ENCODE measurements around the gene AHDC1.

AHDC1 gene

DNA sequence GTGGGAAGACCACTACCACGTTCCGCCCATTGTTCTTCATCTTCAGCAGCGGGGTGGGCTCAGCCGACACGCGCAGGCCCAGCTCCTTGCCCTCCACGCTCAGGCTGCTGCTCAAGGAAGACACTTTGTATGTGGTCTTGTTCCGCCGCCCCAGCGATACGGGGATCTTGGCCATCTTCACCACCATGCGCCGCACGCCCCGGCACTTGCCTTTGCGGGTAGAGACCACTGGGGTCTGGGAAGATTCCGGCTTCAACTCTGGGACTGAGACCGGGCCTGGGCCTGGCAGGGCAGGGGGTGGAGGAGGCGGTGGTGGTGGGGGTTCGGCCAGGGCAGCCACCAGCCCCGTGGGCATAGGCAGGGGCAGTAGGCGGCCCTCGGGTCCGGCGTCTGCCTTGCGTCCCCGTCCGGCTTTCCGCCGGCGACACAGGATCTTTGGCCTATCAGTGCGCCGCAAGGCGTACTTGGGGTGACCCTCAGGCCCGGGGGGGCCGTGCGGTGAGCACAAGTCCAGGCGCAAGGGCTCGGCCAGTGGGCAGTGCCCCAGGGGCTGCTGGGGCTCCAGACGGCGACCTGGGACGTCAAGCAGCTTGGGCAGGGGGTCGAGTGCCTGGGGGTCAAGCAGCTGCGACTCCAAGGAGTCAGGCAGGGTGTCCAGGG lies 53.3 kb downstream of the AHDC1 start:
- Histone ChIP-seq H3K4me2 (no peak overlapping the region), H3K36me3 (ENCODE audit: insufficient read depth) (no peaks in the 10 kb centered on the region), H3K27me3 (ENCODE audit: insufficient read depth, low read depth) (no peaks in the 10 kb centered on the region), H2AFZ (ENCODE audit: low read depth) (no peak overlapping the region), H4K20me1 (ENCODE audit: insufficient read depth) (no peaks in the 10 kb centered on the region), H3K4me3 (IDR thresholded peaks at IDR 0.05; ENCODE audit: insufficient read depth, low read depth, low read length) (no peak overlapping the region), H3K9ac (no peak overlapping the region), H3K79me2 (ENCODE audit: insufficient read depth, low read depth) (no peaks in the 10 kb centered on the region), H3K4me1 (ENCODE audit: low read depth, poor library complexity, severe bottlenecking) (no peaks in the 10 kb centered on the region), H3K27ac (no peak overlapping the region)
- TF ChIP-seq, protein P1, sequence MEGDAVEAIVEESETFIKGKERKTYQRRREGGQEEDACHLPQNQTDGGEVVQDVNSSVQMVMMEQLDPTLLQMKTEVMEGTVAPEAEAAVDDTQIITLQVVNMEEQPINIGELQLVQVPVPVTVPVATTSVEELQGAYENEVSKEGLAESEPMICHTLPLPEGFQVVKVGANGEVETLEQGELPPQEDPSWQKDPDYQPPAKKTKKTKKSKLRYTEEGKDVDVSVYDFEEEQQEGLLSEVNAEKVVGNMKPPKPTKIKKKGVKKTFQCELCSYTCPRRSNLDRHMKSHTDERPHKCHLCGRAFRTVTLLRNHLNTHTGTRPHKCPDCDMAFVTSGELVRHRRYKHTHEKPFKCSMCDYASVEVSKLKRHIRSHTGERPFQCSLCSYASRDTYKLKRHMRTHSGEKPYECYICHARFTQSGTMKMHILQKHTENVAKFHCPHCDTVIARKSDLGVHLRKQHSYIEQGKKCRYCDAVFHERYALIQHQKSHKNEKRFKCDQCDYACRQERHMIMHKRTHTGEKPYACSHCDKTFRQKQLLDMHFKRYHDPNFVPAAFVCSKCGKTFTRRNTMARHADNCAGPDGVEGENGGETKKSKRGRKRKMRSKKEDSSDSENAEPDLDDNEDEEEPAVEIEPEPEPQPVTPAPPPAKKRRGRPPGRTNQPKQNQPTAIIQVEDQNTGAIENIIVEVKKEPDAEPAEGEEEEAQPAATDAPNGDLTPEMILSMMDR (conservative IDR thresholded peaks at IDR 0.05; ENCODE audit: low read depth, low read length) = no peak

DNA sequence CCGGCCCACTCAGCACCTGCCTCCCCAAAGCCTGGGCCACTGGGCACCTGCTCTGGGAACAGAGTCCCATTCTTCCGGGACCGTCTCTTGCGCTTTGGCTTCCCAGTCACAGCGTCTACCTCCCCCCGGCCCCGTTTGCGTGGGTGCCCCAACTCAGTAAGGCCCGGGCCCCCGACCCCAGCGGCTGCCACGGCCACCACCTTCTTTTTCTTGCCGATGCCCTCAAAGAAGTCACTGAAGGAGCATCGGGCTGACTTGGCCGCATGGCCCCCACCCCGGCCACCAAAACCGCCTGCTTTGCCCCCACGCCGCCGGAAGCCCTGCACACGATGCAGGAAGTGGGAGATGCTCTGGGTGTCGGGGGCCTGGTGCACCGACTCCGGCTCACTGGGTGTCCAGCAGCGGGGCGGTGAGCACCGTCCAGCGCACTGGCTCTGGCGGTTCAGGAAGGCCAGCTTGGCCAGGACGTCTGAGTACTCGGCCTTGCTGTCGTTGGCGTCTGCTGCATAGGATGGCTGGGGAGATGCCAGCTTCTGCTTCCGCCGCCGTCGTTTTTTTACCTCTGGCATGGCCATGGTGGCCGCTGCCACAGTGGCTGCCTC lies 54.0 kb downstream of the AHDC1 start:
- H3K4me3 ChIP-seq (IDR thresholded peaks at IDR 0.05; ENCODE audit: insufficient read depth, low read depth, low read length) = no peak overlapping the region
- H3K27ac ChIP-seq = no peak overlapping the region
- no peak overlapping the region for H3K9ac ChIP-seq
- no peak overlapping the region for H3K4me2 ChIP-seq
- no peak overlapping the region for H2AFZ ChIP-seq (ENCODE audit: low read depth)
- H4K20me1 ChIP-seq (ENCODE audit: insufficient read depth) = no peaks in the 10 kb centered on the region
- H3K36me3 ChIP-seq (ENCODE audit: insufficient read depth) = no peaks in the 10 kb centered on the region
- H3K79me2 ChIP-seq (ENCODE audit: insufficient read depth, low read depth) = no peaks in the 10 kb centered on the region
- TF ChIP-seq, protein P1 (conservative IDR thresholded peaks at IDR 0.05; ENCODE audit: low read depth, low read length) = no peak
- no peaks in the 10 kb centered on the region for H3K4me1 ChIP-seq (ENCODE audit: low read depth, poor library complexity, severe bottlenecking)
- H3K27me3 ChIP-seq (ENCODE audit: insufficient read depth, low read depth) = no peaks in the 10 kb centered on the region

DNA sequence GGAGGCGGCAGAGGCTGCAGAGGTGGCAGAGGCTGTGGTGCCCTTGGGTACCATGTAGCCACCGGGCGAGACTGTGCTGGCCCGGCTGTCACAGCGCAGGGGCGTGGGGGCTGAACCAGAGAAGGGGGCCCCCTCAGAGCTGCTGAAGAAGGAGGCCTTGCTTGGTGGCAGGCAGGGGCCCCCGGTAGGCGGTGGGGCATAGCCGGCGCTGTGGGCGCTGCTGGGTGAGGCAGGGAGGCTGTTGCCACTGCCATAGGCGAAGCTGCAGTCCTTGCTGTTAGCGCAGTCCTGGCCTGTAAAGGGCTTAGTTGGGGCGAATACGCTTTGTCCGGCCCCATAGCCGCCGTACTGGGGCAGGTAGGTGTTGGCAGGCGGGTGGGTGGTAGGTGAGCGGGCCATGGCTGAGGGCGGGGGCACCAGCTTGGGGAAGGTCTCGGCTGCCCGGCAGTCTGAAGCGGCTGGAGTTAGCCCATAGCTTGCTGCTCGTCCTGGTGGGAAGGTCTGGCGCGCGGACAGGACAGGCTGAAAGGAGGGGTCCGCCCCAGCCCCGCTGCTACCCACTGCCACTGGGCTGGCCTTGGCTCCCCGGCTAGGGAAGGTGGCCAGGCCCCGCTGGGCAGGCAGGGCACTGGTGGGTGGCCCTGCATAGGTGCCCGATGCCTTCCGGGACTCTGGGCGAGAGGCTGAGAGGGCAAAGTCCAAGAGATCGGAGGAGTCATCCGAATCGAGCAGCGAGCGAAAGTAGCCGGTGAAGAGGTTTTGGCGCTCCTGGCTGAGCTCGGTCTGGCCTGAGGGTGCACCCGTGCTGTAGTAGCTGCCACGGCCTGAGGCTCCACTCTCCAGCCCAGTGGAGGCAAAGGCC lies 54.9 kb downstream of the AHDC1 start:
- Histone ChIP-seq H3K79me2 (ENCODE audit: insufficient read depth, low read depth) (no peaks in the 10 kb centered on the region), H3K9ac (no peak overlapping the region), H3K4me3 (IDR thresholded peaks at IDR 0.05; ENCODE audit: insufficient read depth, low read depth, low read length) (no peak overlapping the region), H3K4me1 (ENCODE audit: low read depth, poor library complexity, severe bottlenecking) (no peaks in the 10 kb centered on the region), H3K27ac (no peak overlapping the region), H2AFZ (ENCODE audit: low read depth) (no peak overlapping the region), H3K4me2 (no peak overlapping the region), H3K27me3 (ENCODE audit: insufficient read depth, low read depth) (no peaks in the 10 kb centered on the region), H4K20me1 (ENCODE audit: insufficient read depth) (no peaks in the 10 kb centered on the region), H3K36me3 (ENCODE audit: insufficient read depth) (no peaks in the 10 kb centered on the region)
- TF ChIP-seq, protein P1 (conservative IDR thresholded peaks at IDR 0.05; ENCODE audit: low read depth, low read length) = no peak

DNA sequence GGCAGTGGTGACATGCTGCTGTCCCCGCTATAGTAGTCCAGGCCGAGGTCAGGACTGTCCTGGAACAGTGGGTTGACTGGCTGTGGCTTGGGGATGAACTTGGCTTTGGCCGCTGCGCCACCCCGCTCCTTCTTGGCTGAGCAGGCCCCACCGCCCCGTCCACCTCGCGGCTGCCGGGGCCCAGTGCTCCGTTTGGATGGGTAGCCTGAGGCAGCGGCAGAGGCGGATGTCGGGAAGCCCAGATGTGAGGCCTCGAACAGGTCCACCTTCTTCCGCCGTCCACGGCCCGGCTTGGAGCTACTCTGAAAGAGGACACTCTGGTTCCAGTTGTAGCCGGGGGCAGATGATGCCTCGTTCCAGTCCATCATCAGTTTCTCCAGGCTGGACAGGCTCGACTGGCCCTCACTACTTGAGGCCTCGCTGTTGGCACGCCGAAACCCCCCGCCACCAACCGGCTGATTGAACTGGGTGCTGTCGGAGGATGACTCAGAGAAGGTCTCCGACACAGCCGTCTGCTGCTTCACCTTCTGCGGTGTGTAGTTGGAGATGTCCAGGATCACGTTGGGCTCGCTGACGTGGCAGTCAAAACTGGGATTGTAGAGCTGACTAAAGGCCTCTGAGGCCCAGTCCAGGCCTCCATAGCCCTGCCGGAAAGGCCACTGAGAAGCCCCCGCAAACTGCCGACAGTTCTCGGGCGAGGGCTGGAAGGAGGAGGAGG lies 55.6 kb downstream of the AHDC1 start:
- Histone ChIP-seq H3K36me3 (ENCODE audit: insufficient read depth) (no peaks in the 10 kb centered on the region), H2AFZ (ENCODE audit: low read depth) (no peak overlapping the region), H3K4me2 (no peak overlapping the region), H3K9ac (no peak overlapping the region), H3K27me3 (ENCODE audit: insufficient read depth, low read depth) (no peaks in the 10 kb centered on the region), H3K4me1 (ENCODE audit: low read depth, poor library complexity, severe bottlenecking) (no peaks in the 10 kb centered on the region), H4K20me1 (ENCODE audit: insufficient read depth) (no peaks in the 10 kb centered on the region), H3K4me3 (IDR thresholded peaks at IDR 0.05; ENCODE audit: insufficient read depth, low read depth, low read length) (no peak overlapping the region), H3K27ac (no peak overlapping the region), H3K79me2 (ENCODE audit: insufficient read depth, low read depth) (no peaks in the 10 kb centered on the region)
- TF ChIP-seq, protein P1 (conservative IDR thresholded peaks at IDR 0.05; ENCODE audit: low read depth, low read length) = no peak

Data from KMS-11 (cell line).